ENCODE results near the gene PLET1. TPM values are rescaled to one million over a fixed set of nuclear protein-coding genes. Genes with fewer than 3 reads are reported as not detected.
A peak's percentile ranks its signal among the peaks of the same experiment; 100 is the strongest.

PLET1 gene
- total RNA-seq, 1 donor from 2014 or later = not detected

DNA sequence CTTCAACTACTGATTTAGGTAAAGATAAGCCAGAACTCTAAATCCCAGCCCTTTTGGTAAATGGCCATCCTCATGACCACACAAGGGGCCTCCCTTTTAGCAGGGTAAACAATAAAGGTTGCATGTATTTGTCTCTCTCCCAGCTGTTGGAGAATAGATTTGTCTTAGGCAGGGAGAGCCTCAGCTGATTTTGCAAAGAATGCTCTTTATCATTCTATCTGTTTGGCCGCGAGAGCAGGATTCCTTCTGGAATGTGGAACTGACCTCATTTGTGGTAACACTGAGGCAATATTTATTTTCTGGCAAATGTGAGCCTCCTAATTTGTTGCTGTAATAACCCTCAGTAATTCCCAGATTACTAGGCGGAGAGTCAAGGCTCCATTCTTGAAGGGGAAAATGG lies 19.2 kb downstream of the PLET1 start:
- no peak for DNase-seq (ENCODE audit: low spot score)

- no peak for DNase-seq (ENCODE audit: low spot score)
Observed at GRCh38 chr11:112238041-112238440, 22.6 kb downstream of the PLET1 start.

DNA sequence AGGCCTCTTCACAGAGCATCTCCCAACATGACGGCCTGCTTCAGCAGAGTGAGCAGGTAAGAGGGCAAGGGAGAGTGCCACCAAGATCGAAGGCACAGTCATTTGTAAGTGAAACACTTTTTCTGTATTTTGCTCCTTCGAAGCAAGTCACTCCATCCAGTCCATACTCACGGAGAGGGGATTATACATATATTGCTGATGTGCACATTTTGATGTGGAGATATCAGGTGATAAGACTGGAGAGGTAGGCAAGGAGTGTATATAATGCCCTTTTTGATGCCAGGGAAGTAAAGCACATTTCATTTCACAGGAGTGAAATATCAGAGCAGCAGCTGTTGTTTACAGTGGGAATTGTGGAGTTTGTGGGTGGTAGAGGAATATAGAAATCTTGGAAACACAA lies 23.2 kb downstream of the PLET1 start:
- no peak for DNase-seq (ENCODE audit: low spot score)

DNA sequence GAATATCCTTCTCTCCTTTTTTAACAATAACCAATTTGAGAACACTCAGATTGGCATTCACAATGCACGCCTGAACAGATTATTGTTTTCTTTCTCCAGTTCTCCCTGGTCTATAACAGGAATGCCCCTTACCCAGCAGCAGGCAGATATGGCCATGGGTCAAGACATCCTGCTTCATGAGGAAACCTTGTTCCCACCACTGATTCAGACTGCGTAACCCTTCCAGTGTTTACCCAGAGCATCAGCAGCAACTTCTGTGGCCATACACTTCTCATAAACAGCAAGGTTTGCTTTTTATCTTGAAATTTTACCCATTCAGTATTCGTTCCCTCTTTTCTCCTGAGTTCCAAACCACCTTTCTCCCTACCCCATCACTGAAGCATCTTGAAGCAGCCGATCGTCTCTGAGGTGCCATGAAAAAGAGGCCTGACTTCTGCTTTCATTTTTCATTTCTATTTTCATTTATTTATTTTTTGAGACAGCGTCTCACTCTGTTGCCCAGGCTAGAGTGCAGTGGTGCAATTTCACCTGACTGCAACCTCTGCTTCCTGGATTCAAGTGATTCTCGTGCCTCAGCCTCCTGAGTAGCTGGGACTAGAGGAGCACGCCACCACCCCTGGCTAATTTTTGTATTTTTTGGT lies 24.8 kb downstream of the PLET1 start:
- DNase-seq (ENCODE audit: low spot score) = no peak

GRCh38 chr11:112231952-112232351 lies 28.7 kb downstream of the PLET1 start:
- DNase-seq (ENCODE audit: low spot score) = no peak

GRCh38 chr11:112229746-112230433 lies 30.8 kb downstream of the PLET1 start:
- DNase-seq (ENCODE audit: low spot score) = no peak

DNA sequence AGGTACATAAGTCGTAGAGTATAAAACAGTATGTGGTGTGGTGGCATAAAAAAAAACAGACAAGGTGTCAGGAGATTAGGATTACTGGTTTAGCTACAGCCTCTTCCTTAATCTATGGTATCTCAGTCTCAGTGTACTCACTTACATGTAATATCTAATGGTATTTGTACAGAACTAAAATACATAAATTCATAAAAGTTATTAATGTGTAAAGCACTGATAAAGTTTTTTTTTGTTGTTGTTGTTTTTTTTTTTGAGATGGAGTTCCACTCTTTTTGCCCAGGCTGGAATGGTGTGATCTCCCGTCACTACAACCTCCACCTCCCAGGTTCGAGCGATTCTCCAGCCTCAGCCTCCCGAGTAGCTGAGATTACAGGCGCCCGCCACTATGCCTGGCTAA lies 31.5 kb downstream of the PLET1 start:
- no peak for DNase-seq (ENCODE audit: low spot score)

GRCh38 chr11:112228706-112229105 lies 32.0 kb downstream of the PLET1 start:
- no peak for DNase-seq (ENCODE audit: low spot score)

GRCh38 chr11:112227471-112227870 lies 33.2 kb downstream of the PLET1 start:
- no peak for DNase-seq (ENCODE audit: low spot score)

DNA sequence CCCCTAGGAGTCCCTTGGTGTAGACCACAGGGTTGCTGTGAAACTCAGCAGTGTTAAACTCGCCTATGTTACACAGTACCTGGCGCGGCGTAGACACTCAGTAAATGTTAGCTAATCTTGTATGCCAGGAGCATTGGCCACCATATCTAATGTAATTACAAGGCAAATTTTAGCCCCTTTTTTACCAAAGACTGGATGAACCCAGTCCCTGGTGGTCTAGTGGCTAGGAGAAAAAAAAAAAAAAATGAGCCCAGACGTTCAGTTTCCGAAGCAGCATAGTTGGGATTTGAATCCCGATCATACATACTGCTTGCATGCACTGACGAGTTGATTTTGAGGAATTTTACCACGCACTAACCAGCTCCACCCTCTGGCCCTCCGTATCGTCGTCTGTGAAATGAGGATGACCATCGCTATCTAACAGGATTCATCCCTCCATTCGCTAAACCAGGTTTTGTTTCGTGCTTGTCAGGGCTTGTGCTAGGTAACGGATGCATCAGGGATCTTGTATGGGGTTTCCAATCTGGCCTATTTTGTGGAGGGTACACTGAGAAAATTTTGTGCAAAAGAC lies 33.7 kb downstream of the PLET1 start:
- peak; percentile 40 for DNase-seq (ENCODE audit: low spot score)

- peak; percentile 96 for DNase-seq (ENCODE audit: low spot score)
Observed at GRCh38 chr11:112226062-112226830, 34.4 kb downstream of the PLET1 start, which contains the start of gene PTS. TSS of gene PTS (plus strand) at chr11:112226428. CDS start at chr11:112226444, 16 bp downstream.

DNA sequence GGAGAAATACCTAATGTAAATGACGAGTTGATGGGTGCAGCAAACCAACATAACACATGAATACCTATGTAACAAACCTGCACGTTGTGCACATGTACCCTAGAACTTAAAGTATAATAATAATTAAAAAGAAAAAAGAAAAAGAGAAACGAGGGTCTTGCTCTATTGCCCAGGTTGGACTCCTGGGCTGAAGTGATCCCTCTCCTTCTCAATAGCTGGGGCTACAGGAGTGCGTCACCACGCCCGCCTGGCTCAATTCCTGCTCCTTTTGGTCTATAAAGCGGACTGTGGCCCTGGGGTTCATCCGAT lies 35.0 kb downstream of the PLET1 start:
- no peak for DNase-seq (ENCODE audit: low spot score)

- no peak for DNase-seq (ENCODE audit: low spot score)
Observed at GRCh38 chr11:112223754-112224532, 36.7 kb downstream of the PLET1 start.

- no peak for DNase-seq (ENCODE audit: low spot score)
Observed at GRCh38 chr11:112223121-112223520, 37.5 kb downstream of the PLET1 start.

DNA sequence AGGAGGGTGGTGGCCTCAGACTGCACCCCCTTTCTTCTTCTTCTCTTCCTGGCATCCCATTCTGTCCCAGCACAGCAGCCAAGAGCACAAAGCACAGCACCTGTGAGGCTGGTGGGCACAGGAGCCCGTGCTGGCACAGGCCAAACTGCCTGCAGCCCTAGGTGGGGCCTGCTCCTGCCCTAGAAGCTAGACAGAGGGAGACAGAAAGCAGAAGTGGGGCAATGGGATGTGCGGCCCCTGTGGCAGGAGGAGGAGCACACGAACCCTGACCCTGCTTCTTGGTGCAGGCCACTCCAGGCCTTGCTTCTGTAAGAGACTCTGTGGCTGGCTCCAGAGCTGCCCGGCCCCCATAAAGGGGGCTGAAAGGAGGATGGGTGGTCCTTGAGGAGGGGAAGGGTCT lies 38.4 kb downstream of the PLET1 start:
- DNase-seq (ENCODE audit: low spot score) = no peak

DNA sequence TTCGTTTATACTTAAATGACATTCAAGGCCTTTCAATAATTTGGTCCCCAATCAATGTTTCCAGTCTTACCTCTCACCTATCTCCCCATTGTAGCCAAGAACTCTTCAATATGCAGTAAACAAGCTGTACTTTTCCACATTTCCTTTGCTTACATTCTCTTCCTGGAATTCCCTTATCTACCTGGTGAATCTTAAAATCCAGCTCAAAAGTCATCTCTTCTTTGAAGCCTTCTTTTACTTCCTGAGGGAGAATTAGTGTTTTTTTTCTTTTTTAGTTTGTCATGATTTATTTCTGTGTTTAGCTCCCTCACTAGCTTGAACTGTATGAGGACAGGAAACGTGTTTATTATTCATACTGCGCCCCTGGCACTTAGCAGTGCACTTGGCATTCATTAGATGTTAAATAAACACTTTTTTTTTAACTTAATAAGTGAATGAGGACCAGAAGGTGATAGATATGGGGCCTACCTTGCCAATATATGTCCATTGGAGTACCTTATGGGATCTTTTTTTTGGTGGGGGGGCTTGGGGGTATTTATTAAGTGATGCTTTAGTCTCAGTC lies 39.3 kb downstream of the PLET1 start:
- DNase-seq (ENCODE audit: low spot score) = no peak

- peak; percentile 84 for DNase-seq (ENCODE audit: low spot score)
Observed at GRCh38 chr11:112219476-112220232, 41.0 kb downstream of the PLET1 start.

GRCh38 chr11:112216561-112217105 lies 44.0 kb downstream of the PLET1 start:
- no peak for DNase-seq (ENCODE audit: low spot score)

DNA sequence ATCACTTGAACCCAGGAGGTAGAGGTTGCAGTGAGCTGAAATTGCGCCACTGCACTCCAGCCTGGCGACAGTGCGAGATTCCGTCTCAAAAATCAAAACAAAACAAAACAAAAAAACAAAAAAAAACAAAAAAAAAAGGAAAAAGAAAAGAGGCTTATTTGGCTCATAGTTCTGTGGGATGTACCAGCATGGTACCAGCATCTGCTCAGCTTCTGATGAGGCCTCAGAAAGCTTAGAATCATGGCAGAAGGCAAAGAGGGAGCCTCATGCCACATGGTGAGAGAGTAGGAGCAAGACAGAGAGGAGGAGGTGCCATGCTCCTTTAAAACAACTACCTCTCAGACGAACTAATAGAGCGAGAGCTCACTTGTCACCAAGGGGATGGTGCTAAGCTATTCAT lies 45.0 kb downstream of the PLET1 start:
- no peak for DNase-seq (ENCODE audit: low spot score)

- no peak for DNase-seq (ENCODE audit: low spot score)
Observed at GRCh38 chr11:112213753-112214152, 46.9 kb downstream of the PLET1 start.

All from umbilical cord (tissue), 2 donors.